Neutrophil (primary cell): Measurements from ENCODE around the gene CCDC88C.

Experiments used
- H3K27ac ChIP-seq: fragments of 200-600 bp; sonication (generic); 2 replicates; pipeline ENCODE4 v1.5.1; 2016; ENCODE audit warnings: mild to moderate bottlenecking, moderate library complexity
- H3K27me3 ChIP-seq: fragments of 200-600 bp; sonication (generic); 2 replicates; pipeline ENCODE4 v1.6.0; 2016; ENCODE audit warnings: mild to moderate bottlenecking
- H3K36me3 ChIP-seq: fragments of 200-600 bp; sonication (generic); 2 replicates; pipeline ENCODE4 v1.5.1; 2017
- H3K4me1 ChIP-seq, 2 experiments: fragments of 200-600 bp in 1 of 2; sonication (generic) in 1 of 2; 1 replicate in 1 of 2; 2 replicates in 1 of 2; pipeline versions ENCODE4 v1.5.1 to v1.6.1; 2013 to 2016; ENCODE audit warnings: low read depth in 1 of 2, low read length in 1 of 2, mild to moderate bottlenecking in 1 of 2, moderate library complexity in 1 of 2; ENCODE audit not compliant: control insufficient read depth in 1 of 2, insufficient read depth in 1 of 2
- H3K4me3 ChIP-seq, 2 experiments: fragments of 200-600 bp in 1 of 2; sonication (generic) in 1 of 2; 1 replicate in 1 of 2; 2 replicates in 1 of 2; pipeline ENCODE4 v1.5.1; 2013 to 2016; ENCODE audit warnings: low read depth in 1 of 2, low read length in 1 of 2, mild to moderate bottlenecking in 1 of 2, moderate library complexity in 1 of 2
- H3K9me3 ChIP-seq: fragments of 200-600 bp; sonication (generic); 2 replicates; pipeline ENCODE4 v1.5.1; 2016
- CTCF ChIP-seq: fragments of 200-600 bp; sonication (generic); IDR thresholded peaks from 2 replicates; pipeline ENCODE4 v1.5.1; 2016; ENCODE audit warnings: antibody characterized with exemption

Gene CCDC88C

GRCh38 chr14:91400696-91401095 lies 16.9 kb downstream of the CCDC88C start:
- no peak for TF ChIP-seq CTCF
- Histone ChIP-seq H3K27ac (peak overlapping the region; percentile 90), H3K4me3 (peak overlapping the region; percentile 63 to 69), H3K4me1 (peaks cover 74 to 80% of the 10 kb centered on the region in 2 experiments), H3K9me3 (no peaks in the 10 kb centered on the region), H3K27me3 (no peaks in the 10 kb centered on the region), H3K36me3 (no peaks in the 10 kb centered on the region)

- H3K4me3 ChIP-seq, result peak overlapping the region; percentile 63 to 69
- no peaks in the 10 kb centered on the region for H3K9me3 ChIP-seq
- TF ChIP-seq CTCF, result no peak
- H3K4me1 ChIP-seq, result peaks cover 80 to 85% of the 10 kb centered on the region in 2 experiments
- no peaks in the 10 kb centered on the region for H3K36me3 ChIP-seq
- no peaks in the 10 kb centered on the region for H3K27me3 ChIP-seq
- peak overlapping the region; percentile 90 for H3K27ac ChIP-seq
Measured at GRCh38 chr14:91399868-91400640, 17.6 kb downstream of the CCDC88C start.

- Histone ChIP-seq H3K27me3 (no peaks in the 10 kb centered on the region), H3K4me1 (peaks cover 93 to 96% of the 10 kb centered on the region in 2 experiments), H3K4me3 (peak overlapping the region; percentile 63 to 69), H3K36me3 (no peaks in the 10 kb centered on the region), H3K27ac (peak overlapping the region; percentile 90), H3K9me3 (no peaks in the 10 kb centered on the region)
- TF ChIP-seq CTCF, result no peak
Measured at GRCh38 chr14:91398707-91399106, 18.9 kb downstream of the CCDC88C start.

GRCh38 chr14:91397965-91398591 lies 19.5 kb downstream of the CCDC88C start:
- TF ChIP-seq CTCF, result no peak
- H3K27ac ChIP-seq, result peak overlapping the region; percentile 90
- peak overlapping the region; percentile 55 to 69 for H3K4me3 ChIP-seq
- H3K4me1 ChIP-seq, result peaks cover 94 to 96% of the 10 kb centered on the region in 2 experiments
- H3K9me3 ChIP-seq, result no peaks in the 10 kb centered on the region
- H3K27me3 ChIP-seq, result no peaks in the 10 kb centered on the region
- H3K36me3 ChIP-seq, result no peaks in the 10 kb centered on the region

GRCh38 chr14:91396959-91397815 lies 20.4 kb downstream of the CCDC88C start:
- no peaks in the 10 kb centered on the region for H3K9me3 ChIP-seq
- H3K27me3 ChIP-seq, result no peaks in the 10 kb centered on the region
- peak overlapping the region; percentile 90 for H3K27ac ChIP-seq
- H3K4me3 ChIP-seq, result peak overlapping the region; percentile 55 to 69
- no peaks in the 10 kb centered on the region for H3K36me3 ChIP-seq
- no peak for TF ChIP-seq CTCF
- H3K4me1 ChIP-seq, result peaks cover 94 to 96% of the 10 kb centered on the region in 2 experiments
